Stimulated activated CD4-positive, alpha-beta T cell treated with anti-CD3 and anti-CD28 coated beads, Interleukin-1b, Interleukin-23, amount 100 ng/mL, for 4 hours (primary cell): Measurements from ENCODE around the gene ZFAND2A.
"Not testable (repeated sequence)": the region's sequence is repeated elsewhere in the genome, so short reads cannot be mapped to it uniquely, and the experiment has no call there.

ENCODE experiments used
- DNase-seq, 2 donors: peaks; one replicate each; pipeline ENCODE4 v3.0.0-alpha.2; 2020; ENCODE audit warnings: low read depth in 2 of 2

ZFAND2A gene

GRCh38 chr7:1175597-1175966 is 15.6 kb upstream of the ZFAND2A start:
- no peak for DNase-seq

DNA sequence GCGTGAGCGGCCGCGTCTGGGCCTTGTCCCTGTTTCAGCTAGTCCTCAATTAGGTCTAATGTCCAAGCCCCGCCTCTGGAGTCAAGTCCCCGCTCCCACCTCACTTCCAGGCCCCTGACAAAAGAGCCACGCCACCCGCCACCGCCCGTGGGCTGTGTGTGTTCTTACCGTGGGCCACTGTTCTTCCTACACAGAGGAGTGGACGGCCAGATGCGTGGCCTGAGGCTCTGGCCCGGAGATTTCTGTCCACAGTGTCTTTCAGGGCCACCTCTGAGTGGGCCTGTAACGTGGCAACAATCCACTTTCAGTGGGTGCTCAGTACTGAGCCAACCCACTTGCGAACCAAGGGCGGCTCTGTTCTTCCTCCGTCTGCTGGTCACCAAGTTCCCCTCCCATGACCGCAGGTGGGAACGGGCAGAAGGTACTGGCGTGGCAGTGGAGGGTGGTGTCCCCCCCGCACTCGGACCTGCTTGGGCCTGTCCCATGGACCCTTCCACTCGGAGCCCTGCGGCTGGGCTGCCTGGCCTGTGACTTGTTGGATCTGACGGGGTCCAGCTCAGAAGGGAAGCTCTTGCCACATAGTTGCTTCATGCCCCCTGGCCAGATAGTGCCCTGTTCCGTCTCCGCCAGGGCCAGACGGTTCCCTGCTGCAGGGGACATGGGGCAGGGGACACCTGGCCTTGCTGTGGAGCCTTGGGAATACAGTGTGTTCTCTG is 15.0 kb upstream of the ZFAND2A start:
- DNase-seq = no peak

GRCh38 chr7:1174002-1174401 is 14.0 kb upstream of the ZFAND2A start:
- DNase-seq = no peak

- DNase-seq = no peak
Observed at GRCh38 chr7:1172666-1173523, 12.9 kb upstream of the ZFAND2A start.

- DNase-seq = not testable (repeated sequence)
Observed at GRCh38 chr7:1171516-1171915, 11.5 kb upstream of the ZFAND2A start.

DNA sequence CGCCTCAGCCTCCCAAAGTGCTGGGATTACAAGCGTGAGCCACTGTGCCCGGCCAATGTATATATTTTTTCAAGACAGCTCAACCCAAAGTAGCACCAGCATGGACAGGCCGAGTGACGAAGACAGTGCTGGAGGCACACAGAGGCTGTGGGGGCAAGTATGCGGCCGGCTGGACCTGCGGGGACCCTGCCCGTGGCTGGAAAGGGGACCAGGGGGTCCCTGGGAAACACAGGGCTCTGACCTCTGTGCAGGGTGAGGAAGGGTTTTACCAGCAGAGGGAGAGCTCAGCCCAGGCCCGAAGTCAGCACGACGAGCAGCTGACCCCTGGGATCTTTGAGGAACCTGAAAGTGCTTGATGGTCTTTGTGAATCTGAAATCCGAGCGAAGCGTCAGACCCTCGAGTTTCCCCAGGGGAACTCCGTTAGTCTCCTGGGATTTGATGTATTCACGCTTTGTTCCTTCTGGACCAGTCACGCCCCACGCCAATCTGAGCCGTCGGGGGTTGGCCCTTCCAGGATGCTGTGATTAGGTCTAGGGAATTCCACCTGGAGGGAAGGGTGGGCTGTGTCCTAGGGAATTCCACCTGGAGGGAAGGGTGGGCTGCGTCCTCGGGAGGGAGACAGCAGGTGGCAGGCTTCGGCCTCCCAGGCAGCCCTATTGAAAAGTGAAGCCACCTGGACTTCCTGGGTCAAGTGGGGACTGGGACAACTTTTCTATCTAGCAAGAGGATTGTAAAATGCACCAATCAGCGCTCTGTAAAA is 10.9 kb upstream of the ZFAND2A start:
- no peak for DNase-seq

DNA sequence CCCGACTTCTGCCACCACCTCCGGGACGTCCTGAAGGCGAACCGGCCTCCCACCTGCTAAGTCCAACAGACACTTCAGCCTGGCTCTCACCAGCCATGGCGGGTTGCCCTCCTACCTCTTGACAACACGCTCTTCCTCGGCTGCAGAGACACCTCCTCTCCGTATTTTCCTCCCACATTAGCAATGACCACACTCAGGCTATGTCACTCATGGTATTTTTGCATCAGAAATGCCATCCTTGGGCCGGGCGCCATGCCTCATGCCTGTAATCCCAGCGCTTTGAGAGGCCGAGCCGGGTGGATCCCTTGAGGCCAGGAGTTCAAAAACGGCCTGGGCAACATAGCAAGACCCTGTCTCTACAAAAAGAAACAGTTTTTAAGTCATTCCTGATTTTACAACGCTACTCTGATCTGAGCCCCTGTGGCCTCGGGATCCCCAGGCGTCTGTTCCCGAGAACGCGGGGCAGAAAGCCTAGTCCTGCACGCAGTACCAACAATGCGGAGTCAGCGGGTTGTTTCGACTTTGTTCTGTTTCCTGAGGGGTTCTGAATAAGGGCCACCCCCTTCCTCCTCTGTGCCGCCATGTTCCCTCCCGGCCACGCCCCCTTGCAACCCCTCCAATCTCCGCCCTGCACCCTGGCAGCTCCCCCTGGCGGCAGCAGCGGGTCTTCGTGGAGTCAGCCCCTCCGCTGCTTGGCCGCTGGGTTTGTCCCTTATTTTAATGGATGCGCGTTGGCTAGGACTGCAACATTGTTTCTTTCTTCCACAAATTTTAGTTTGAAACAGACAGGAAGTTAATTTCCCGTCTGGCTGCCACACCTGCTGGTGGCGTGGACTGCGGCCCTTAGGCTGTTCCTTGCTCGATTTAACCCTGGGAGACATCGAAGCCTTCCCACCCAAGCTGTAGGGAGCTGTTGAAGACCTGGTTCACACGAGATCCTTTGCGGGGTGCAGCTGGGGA is 9.7 kb upstream of the ZFAND2A start:
- DNase-seq = peak; percentile 94 to 97

- DNase-seq = no peak
Observed at GRCh38 chr7:1168422-1168821, 8.4 kb upstream of the ZFAND2A start.

DNA sequence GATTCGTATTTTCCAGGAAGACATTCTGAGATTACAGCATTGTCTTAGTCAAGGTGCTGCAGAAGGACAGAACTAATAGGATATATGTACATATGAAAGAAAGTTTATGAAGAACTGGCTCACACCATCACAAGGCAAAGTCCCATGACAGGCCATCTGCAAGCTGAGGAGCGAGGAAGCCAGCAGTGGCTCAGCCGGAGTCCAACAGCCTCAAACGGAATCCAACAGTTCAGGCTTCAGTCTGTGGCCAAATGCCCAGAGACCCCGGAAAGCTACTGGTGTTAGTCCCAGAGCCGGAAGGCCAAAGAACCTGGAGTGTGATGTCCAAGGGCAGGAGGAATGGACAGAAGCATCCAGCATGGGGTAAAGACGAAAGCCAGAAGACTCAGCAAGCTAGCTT is 4.4 kb upstream of the ZFAND2A start:
- DNase-seq = no peak

- DNase-seq = no peak
Observed at GRCh38 chr7:1163121-1163520, 3.1 kb upstream of the ZFAND2A start.

GRCh38 chr7:1160670-1161021 is 650 bp upstream of the ZFAND2A start:
- DNase-seq = no peak

DNA sequence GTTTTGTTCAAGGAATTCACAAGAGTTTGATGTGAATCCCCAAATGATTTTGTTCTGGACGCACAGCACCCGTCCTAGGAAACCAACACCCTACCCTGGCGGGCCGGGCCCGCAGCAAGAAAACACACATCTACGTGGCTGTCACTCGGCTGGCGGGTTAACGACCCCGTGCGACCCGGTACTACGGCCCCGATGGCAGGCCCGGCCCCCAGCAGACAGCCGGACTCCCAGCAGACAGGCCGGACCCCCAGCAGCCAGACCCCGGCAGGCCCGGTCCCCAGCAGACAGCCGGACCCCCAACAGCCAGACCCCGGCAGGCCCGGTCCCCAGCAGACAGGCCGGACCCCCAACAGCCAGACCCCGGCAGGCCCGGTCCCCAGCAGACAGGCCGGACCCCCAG is 765 bp downstream of the ZFAND2A start:
- DNase-seq = not testable (repeated sequence)

- DNase-seq = no peak
Observed at GRCh38 chr7:1158203-1159126, 1.5 kb downstream of the ZFAND2A start.

- DNase-seq = no peak
Observed at GRCh38 chr7:1156782-1157535, 3.0 kb downstream of the ZFAND2A start.

GRCh38 chr7:1155818-1156781 is 3.9 kb downstream of the ZFAND2A start:
- DNase-seq = not testable (repeated sequence)

DNA sequence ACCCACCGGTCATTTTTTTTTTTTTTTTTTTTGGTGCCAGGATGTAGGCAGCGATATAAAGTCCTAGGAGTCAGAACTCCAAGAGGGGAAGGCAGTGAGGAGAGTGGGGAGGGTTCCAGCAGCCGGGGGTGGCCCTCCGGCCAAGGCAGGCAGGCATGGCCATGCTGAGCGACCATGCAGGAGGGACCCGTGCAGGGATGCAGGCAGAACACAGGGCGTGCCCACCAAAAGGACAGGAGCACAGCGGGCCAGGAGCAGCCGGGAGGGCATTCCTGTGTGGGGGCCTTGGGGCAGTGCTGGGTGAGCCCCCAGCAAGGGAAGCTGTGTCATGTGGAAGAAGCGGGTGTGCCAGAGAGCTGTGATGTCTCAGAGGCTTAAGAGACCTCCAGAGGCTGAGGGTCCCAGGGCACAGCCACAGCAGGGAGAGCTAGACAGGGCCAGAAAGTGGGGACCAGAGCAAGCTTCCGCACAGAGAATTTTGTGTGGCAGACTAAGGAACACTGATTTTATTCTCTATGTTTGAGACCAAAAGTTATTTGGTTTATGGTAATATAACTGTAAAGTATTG is 5.7 kb downstream of the ZFAND2A start:
- no peak for DNase-seq

DNA sequence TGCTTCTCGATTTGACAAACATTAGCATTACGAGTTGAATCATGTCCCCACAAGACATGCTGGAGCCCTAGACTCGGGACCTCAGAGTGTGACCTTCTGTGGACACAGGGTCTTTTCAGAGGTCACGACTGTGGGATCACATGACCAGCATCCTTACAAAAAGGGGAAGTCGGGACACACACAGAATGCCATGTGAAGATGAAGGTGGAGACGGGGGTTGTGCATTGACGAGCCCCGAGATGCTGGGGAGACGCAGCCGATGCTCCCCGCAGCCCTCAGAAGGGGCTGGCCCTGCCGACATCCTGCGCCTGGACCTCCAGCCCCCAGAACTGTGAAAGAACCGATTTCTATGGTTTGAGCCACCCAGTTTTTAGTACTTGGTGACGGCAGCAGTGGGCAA is 7.5 kb downstream of the ZFAND2A start:
- no peak for DNase-seq
